ENCODE measurements around the gene CNOT2. TPM values are rescaled to one million over a fixed set of nuclear protein-coding genes. Genes with fewer than 3 reads are reported as not detected.
A peak's percentile ranks its signal among the peaks of the same experiment; 100 is the strongest.

CNOT2 gene
- total and polyA plus RNA-seq, 11 donors: 15.5 to 63.7 (median 36.9) TPM

DNA sequence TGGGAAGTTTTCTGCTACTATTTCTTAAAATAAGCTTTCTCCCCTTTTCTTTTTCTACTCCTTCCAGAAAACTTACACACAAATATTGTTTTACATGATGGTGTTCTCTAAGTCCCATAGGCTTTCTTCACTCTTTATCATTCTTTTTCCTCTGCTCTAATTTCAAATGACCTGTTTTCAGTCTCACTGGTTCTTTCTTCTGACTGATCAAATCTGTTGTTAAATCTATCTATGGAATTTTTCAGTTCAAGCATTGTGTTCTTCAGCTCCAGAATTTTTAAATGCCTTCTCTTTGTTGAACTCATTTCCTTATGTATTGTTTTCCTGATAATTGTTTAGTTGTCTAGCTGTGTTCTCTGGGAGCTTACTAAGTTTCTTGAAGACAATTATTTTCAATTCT lies 29.5 kb upstream of the CNOT2 start:
- no peaks in the 10 kb centered on the region for H3K4me1 ChIP-seq
- H3K36me3 ChIP-seq: no peaks in the 10 kb centered on the region
- H3K27me3 ChIP-seq: no peaks in the 10 kb centered on the region
- TF ChIP-seq, protein P1, sequence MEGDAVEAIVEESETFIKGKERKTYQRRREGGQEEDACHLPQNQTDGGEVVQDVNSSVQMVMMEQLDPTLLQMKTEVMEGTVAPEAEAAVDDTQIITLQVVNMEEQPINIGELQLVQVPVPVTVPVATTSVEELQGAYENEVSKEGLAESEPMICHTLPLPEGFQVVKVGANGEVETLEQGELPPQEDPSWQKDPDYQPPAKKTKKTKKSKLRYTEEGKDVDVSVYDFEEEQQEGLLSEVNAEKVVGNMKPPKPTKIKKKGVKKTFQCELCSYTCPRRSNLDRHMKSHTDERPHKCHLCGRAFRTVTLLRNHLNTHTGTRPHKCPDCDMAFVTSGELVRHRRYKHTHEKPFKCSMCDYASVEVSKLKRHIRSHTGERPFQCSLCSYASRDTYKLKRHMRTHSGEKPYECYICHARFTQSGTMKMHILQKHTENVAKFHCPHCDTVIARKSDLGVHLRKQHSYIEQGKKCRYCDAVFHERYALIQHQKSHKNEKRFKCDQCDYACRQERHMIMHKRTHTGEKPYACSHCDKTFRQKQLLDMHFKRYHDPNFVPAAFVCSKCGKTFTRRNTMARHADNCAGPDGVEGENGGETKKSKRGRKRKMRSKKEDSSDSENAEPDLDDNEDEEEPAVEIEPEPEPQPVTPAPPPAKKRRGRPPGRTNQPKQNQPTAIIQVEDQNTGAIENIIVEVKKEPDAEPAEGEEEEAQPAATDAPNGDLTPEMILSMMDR (IDR thresholded peaks at IDR 0.05): no peak
- TF ChIP-seq POLR2A (IDR thresholded peaks at IDR 0.05): no peak
- intact Hi-C loops (cut with DNase I): no loop called here
- ATAC-seq (no peak), DNase-seq (no peak)
- H3K4me3 ChIP-seq: no peak overlapping the region
- no peak overlapping the region for H3K27ac ChIP-seq
- H3K9me3 ChIP-seq: peaks cover 0 to 44% (median 16%) of the 10 kb centered on the region in 12 donors

DNA sequence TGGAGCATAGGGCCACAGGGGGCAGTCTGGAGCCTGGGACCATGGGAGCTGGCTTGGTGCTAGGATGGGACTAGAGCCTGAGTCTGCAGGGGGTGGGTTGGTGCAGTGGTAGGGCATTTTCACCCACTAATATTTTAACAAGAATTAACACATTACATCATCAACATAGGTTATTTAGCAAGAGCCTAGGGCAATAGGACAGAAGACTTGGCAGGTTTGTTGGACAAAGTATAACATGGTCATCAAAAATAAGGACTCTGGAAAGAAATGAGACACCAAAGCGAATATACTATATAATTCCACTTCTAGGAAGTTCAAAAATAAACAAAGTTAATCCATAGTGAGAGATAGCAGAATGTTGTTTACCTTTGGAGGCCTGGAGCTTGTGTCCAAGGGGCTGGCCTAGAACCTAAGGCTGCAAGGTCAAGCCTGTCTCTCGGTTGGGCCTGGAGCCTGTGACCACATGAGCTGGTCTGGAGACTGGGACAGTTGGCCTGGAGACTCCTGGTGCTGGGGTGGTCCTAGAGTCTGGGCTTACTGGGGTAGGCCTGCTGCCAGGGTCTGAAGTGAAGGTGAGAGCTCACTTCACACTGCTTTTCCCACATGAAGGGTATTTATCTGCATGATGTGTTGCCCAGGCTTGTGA lies 28.1 kb upstream of the CNOT2 start:
- Histone ChIP-seq H3K27ac (no peak overlapping the region), H3K27me3 (no peaks in the 10 kb centered on the region), H3K36me3 (no peaks in the 10 kb centered on the region), H3K4me3 (no peak overlapping the region), H3K4me1 (no peaks in the 10 kb centered on the region), H3K9me3 (peaks cover 0 to 31% (median 6%) of the 10 kb centered on the region in 12 donors)
- no peak for TF ChIP-seq POLR2A (IDR thresholded peaks at IDR 0.05)
- TF ChIP-seq, protein P1 (IDR thresholded peaks at IDR 0.05): no peak
- DNase-seq: peak in 1 of 5 donors; percentile 38
- ATAC-seq: no peak
- intact Hi-C loops (cut with DNase I): no loop called here
- 90 to 97% (median 96%) methylated on average over 2 of the region's 2 CpGs for WGBS, 4 donors

DNA sequence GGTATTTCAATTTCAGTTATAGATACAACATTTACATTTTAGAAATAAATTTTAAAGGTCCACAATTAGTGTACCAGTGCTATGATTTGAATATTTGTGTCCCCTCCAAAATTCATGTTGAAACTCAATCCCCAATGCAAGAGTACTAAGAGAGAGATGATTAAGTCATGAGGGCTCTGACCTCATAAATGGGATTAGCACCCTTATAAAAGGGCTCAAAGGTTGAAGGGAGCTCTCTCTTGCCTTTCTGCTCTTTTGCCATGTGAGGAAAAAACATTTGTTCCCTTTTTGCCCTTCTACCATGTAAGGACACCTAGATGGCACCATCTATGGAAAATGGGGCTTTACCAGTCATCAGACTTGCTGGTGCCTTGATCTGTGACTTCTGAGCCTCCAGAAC lies 25.8 kb upstream of the CNOT2 start:
- Histone ChIP-seq H3K27me3 (no peaks in the 10 kb centered on the region), H3K9me3 (peaks cover 0 to 20% (median 4%) of the 10 kb centered on the region in 12 donors), H3K27ac (no peak overlapping the region), H3K36me3 (peaks cover 0 to 7% (median 0%) of the 10 kb centered on the region in 9 donors), H3K4me3 (no peak overlapping the region), H3K4me1 (no peaks in the 10 kb centered on the region)
- intact Hi-C loops (cut with DNase I): no loop called here
- ATAC-seq (no peak), DNase-seq (no peak)
- TF ChIP-seq, protein P1 (IDR thresholded peaks at IDR 0.05): no peak
- TF ChIP-seq POLR2A (IDR thresholded peaks at IDR 0.05): no peak

DNA sequence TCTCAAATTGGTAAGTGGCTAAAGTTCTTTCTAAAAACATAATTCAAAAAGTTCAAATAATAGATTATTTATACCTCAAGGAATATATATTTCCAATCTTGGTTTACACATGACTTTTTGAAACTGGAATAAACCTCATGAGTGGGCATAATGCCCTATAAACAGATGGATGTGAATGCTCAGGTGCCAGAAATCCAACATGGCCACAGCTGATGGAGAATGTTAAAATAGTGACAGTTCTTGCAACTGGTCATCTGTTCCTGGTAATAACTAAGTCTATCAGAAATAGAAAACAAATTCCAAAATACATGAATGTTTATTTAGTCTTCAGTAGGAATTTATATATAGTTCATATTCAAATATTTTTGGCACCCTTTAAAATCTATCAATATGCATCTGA lies 21.6 kb upstream of the CNOT2 start:
- TF ChIP-seq, protein P1 (IDR thresholded peaks at IDR 0.05): no peak
- no peak for TF ChIP-seq POLR2A (IDR thresholded peaks at IDR 0.05)
- Histone ChIP-seq H3K9me3 (no peaks in the 10 kb centered on the region), H3K4me3 (no peak overlapping the region), H3K4me1 (no peaks in the 10 kb centered on the region), H3K27me3 (no peaks in the 10 kb centered on the region), H3K36me3 (peaks cover 0 to 11% (median 0%) of the 10 kb centered on the region in 9 donors), H3K27ac (no peak overlapping the region)
- DNase-seq (no peak), ATAC-seq (no peak)
- intact Hi-C loops (cut with DNase I): no loop called here

Data from heart left ventricle (tissue), 16 donors.